GM12878 (cell line): ENCODE results near the gene TMEM170B. TPM values are rescaled to one million over a fixed set of nuclear protein-coding genes. Genes with fewer than 3 reads are reported as not detected.

ENCODE experiments used
- polyA plus RNA-seq, 11 experiments: library from polyadenylated mRNA; depleted of rRNA in 4 of 11; unstranded in 6 of 11; stranded (reverse) in 5 of 11; fragments of >200 nt; fragmentation: Nextera tagmentation in 4 of 11; fragmentation: Illumina TruSeq in 1 of 11; extraction: Ambion mirVana in 4 of 11; extraction: Trizol in 1 of 11; gene quantifications; 1 replicate in 1 of 11; 2 replicates in 10 of 11; pipeline versions ENCODE4 v1.2.1 to v1.2.3, GENCODE V29; 2011 to 2016; ENCODE audit warnings: inconsistent platforms in 2 of 11, missing spikeins in 2 of 11, low read depth in 1 of 11
- small RNA-seq: library from RNA; depleted of rRNA; stranded (forward); fragments of <200 nt; gene quantifications from one replicate; pipeline ENCODE3, GENCODE V24; 2014
- total RNA-seq, 4 experiments: library from RNA; depleted of rRNA in 3 of 4; stranded (reverse); fragments of >200 nt in 3 of 4; fragmentation: Illumina TruSeq in 1 of 4; extraction: Trizol in 1 of 4; gene quantifications; 2 replicates each; pipeline versions ENCODE4 v1.2.1 to v1.2.3, GENCODE V29; 2013 to 2021

Gene TMEM170B
- total and polyA plus RNA-seq, 10 of the 15 experiments (the other 5 are each of a cell fraction or from before 2014, with no cell fraction given): 0.38 to 10.3 (median 4.2) TPM

Small RNA genes lying within 50 kb of the gene (small RNA-seq; reads per million reads assigned to genes)
- not detected for gene RNU1-64P

Other genes starting within 250 kb of the TMEM170B start
- gene ADTRP, start 241.1 kb downstream of the TMEM170B start, total RNA-seq (2014; rRNA removed): 1.4 and 2.2 TPM in 2 replicates
- 2.1 and 2.5 TPM in 2 replicates for gene ADTRP, start 241.1 kb downstream of the TMEM170B start, total RNA-seq (2014; rRNA removed; fragmentation: Illumina TruSeq; extraction: Trizol)
- gene ADTRP, start 241.1 kb downstream of the TMEM170B start, total RNA-seq (2021): 1.7 and 2.5 TPM in 2 replicates
- 0.10 and 0.14 TPM in 2 replicates for gene ADTRP, start 241.1 kb downstream of the TMEM170B start, polyA plus RNA-seq (2011; rRNA removed)
- gene ADTRP, start 241.1 kb downstream of the TMEM170B start, polyA plus RNA-seq (2014; fragmentation: Illumina TruSeq; extraction: Trizol): 1.7 and 2.1 TPM in 2 replicates
- gene ADTRP, start 241.1 kb downstream of the TMEM170B start, polyA plus RNA-seq (2014; fragmentation: Nextera tagmentation; extraction: Ambion mirVana): 1 to 10 TPM; 2.5 to 2.6 TPM
- gene ADTRP, start 241.1 kb downstream of the TMEM170B start, polyA plus RNA-seq (2014; rRNA removed): 1.3 and 2.2 TPM in 2 replicates
- under 1 TPM; 0.72 to 0.84 TPM for gene ADTRP, start 241.1 kb downstream of the TMEM170B start, polyA plus RNA-seq (2016; fragmentation: Nextera tagmentation; extraction: Ambion mirVana)